Measurements from ENCODE around the gene SH3RF3. TPM values are rescaled to one million over a fixed set of nuclear protein-coding genes. Genes with fewer than 3 reads are reported as not detected.

SH3RF3 gene
- total RNA-seq, 6 donors from 2014 or later = 4.1 to 21.0 (median 8.0) TPM

GRCh38 chr2:109409321-109410038, 280.5 kb downstream of the SH3RF3 start:
- TF ChIP-seq POLR2AphosphoS5 (IDR thresholded peaks at IDR 0.05) = no peak
- no peak overlapping the region for H3K27ac ChIP-seq
- no peak overlapping the region for H3K4me3 ChIP-seq
- 74 to 84% methylated on average over 11 to 13 of the region's 13 CpGs for WGBS, 2 donors
- no peaks in the 10 kb centered on the region for H3K36me3 ChIP-seq
- H3K9me3 ChIP-seq = no peaks in the 10 kb centered on the region
- DNase-seq (no peak), ATAC-seq (ENCODE audit: low FRiP score in 2 of 2) (no peak)
- H3K4me1 ChIP-seq = no peaks in the 10 kb centered on the region
- H3K27me3 ChIP-seq = no peaks in the 10 kb centered on the region

- Histone ChIP-seq H3K4me1 (no peaks in the 10 kb centered on the region), H3K36me3 (no peaks in the 10 kb centered on the region), H3K27ac (no peak overlapping the region), H3K27me3 (no peaks in the 10 kb centered on the region), H3K4me3 (no peak overlapping the region), H3K9me3 (no peaks in the 10 kb centered on the region)
- 82 to 96% methylated on average over 13 to 22 of the region's 22 CpGs for WGBS, 2 donors
- ATAC-seq (ENCODE audit: low FRiP score in 2 of 2) (peak in 1 of 2 donors; percentile 40), DNase-seq (no peak)
- TF ChIP-seq EP300 (IDR thresholded peaks at IDR 0.05) (no peak), POLR2A (IDR thresholded peaks at IDR 0.05) (no peak), POLR2AphosphoS5 (IDR thresholded peaks at IDR 0.05) (no peak), CTCF (IDR thresholded peaks at IDR 0.05) (no peak)
These were observed 281.2 kb downstream of the SH3RF3 start for GRCh38 chr2:109410039-109410815.

GRCh38 chr2:109411640-109412325, 282.8 kb downstream of the SH3RF3 start:
- TF ChIP-seq POLR2A (IDR thresholded peaks at IDR 0.05) (no peak), POLR2AphosphoS5 (IDR thresholded peaks at IDR 0.05) (no peak), EP300 (IDR thresholded peaks at IDR 0.05) (no peak), CTCF (IDR thresholded peaks at IDR 0.05) (no peak)
- ATAC-seq (ENCODE audit: low FRiP score in 2 of 2) = peak in 1 of 2 donors; percentile 21
- H3K4me3 ChIP-seq = no peak overlapping the region
- DNase-seq = no peak
- H3K27ac ChIP-seq = no peak overlapping the region
- WGBS, 2 donors = 87 to 93% methylated on average over 8 to 19 of the region's 19 CpGs
- H3K27me3 ChIP-seq = no peaks in the 10 kb centered on the region
- H3K36me3 ChIP-seq = no peaks in the 10 kb centered on the region
- no peaks in the 10 kb centered on the region for H3K4me1 ChIP-seq
- H3K9me3 ChIP-seq = no peaks in the 10 kb centered on the region

DNA sequence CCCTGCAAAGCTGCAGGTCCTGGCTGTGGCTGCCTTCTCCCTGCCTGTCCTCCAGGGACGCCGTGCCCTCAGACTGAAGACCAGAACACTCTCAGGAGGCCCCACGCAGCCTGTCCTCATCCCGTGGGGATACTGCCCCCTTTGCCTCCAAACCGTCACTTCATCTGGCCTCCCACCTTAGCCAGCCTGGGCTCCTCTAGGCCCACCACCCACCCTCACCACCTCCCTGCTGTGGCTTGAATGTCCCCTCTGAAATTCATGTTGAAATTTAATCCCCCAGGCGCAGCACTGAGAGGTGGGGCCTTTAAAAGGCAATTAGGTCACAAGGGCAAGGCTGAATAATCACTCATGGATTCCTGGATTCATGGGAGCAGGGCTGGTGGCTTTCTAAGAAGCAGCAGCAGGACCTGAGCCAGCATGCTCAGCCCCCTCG, 286.6 kb downstream of the SH3RF3 start:
- Histone ChIP-seq H3K9me3 (no peaks in the 10 kb centered on the region), H3K4me1 (peaks cover 8 to 13% (median 10%) of the 10 kb centered on the region in 4 donors), H3K27ac (no peak overlapping the region), H3K4me3 (no peak overlapping the region), H3K36me3 (no peaks in the 10 kb centered on the region), H3K27me3 (no peaks in the 10 kb centered on the region)
- 88 to 92% methylated on average over 7 of the region's 7 CpGs for WGBS, 2 donors
- TF ChIP-seq POLR2A (IDR thresholded peaks at IDR 0.05) = no peak
- TF ChIP-seq POLR2AphosphoS5 (IDR thresholded peaks at IDR 0.05) = no peak
- TF ChIP-seq EP300 (IDR thresholded peaks at IDR 0.05) = no peak
- no peak for TF ChIP-seq CTCF (IDR thresholded peaks at IDR 0.05)
- ATAC-seq (ENCODE audit: low FRiP score in 2 of 2) (no peak), DNase-seq (no peak)

- WGBS, 2 donors = 86 to 89% methylated on average over 10 of the region's 10 CpGs
- TF ChIP-seq CTCF (IDR thresholded peaks at IDR 0.05) (no peak), EP300 (IDR thresholded peaks at IDR 0.05) (no peak), POLR2AphosphoS5 (IDR thresholded peaks at IDR 0.05) (no peak), POLR2A (IDR thresholded peaks at IDR 0.05) (no peak)
- no peak for DNase-seq
These were observed 288.8 kb downstream of the SH3RF3 start for GRCh38 chr2:109417701-109418335.

More at GRCh38 chr2:109417701-109418335, 288.8 kb downstream of the SH3RF3 start:
- Histone ChIP-seq H3K9me3 (no peaks in the 10 kb centered on the region), H3K4me1 (peaks cover 13 to 19% (median 15%) of the 10 kb centered on the region in 4 donors), H3K27ac (no peak overlapping the region), H3K4me3 (no peak overlapping the region), H3K27me3 (no peaks in the 10 kb centered on the region), H3K36me3 (no peaks in the 10 kb centered on the region)
- ATAC-seq (ENCODE audit: low FRiP score in 2 of 2) = no peak

Data from upper lobe of left lung (tissue), 6 donors.